Mucosa of rectum (tissue), 2 donors: ENCODE measurements around the gene CFL2.

Experiments
- H3K27ac ChIP-seq, 2 donors: one replicate each; pipeline ENCODE4 v1.7.0; 2013; ENCODE audit warnings: inconsistent platforms in 2 of 2, low read depth in 2 of 2, low read length in 2 of 2
- H3K27me3 ChIP-seq, 2 donors: one replicate each; pipeline ENCODE4 v1.7.0; 2013; ENCODE audit warnings: low read length in 2 of 2; ENCODE audit not compliant: control insufficient read depth in 2 of 2, insufficient read depth in 2 of 2
- H3K36me3 ChIP-seq, 2 donors: one replicate each; pipeline ENCODE4 v1.7.0; 2013; ENCODE audit warnings: low read length in 2 of 2; ENCODE audit not compliant: control insufficient read depth in 2 of 2, insufficient read depth in 2 of 2
- H3K4me1 ChIP-seq, 2 donors: one replicate each; pipeline ENCODE4 v1.7.0; 2013; ENCODE audit warnings: low read length in 2 of 2, mild to moderate bottlenecking in 1 of 2; ENCODE audit not compliant: control insufficient read depth in 2 of 2, insufficient read depth in 2 of 2
- H3K4me3 ChIP-seq, 2 donors: one replicate each; pipeline ENCODE4 v1.7.0; 2013; ENCODE audit warnings: low read length in 2 of 2
- H3K9ac ChIP-seq, 2 donors: one replicate each; pipeline ENCODE4 v1.7.0; 2013; ENCODE audit warnings: low read length in 2 of 2, low read depth in 1 of 2, mild to moderate bottlenecking in 1 of 2
- H3K9me3 ChIP-seq, 2 donors: one replicate each; pipeline ENCODE4 v1.7.0; 2013; ENCODE audit warnings: low read length in 2 of 2; ENCODE audit not compliant: control insufficient read depth in 2 of 2
- donor health status: healthy.
- donor health status: Normal muscosa, but diverticular disease.

Gene CFL2

GRCh38 chr14:34678735-34679134, 35.7 kb downstream of the CFL2 start:
- Histone ChIP-seq H3K9me3 (no peaks in the 10 kb centered on the region), H3K9ac (no peak overlapping the region), H3K27ac (no peak overlapping the region), H3K36me3 (no peaks in the 10 kb centered on the region), H3K27me3 (no peaks in the 10 kb centered on the region), H3K4me3 (no peak overlapping the region), H3K4me1 (no peaks in the 10 kb centered on the region)

GRCh38 chr14:34678306-34678705, 36.1 kb downstream of the CFL2 start:
- no peaks in the 10 kb centered on the region for H3K9me3 ChIP-seq
- H3K36me3 ChIP-seq, result no peaks in the 10 kb centered on the region
- no peak overlapping the region for H3K27ac ChIP-seq
- no peak overlapping the region for H3K9ac ChIP-seq
- H3K4me3 ChIP-seq, result no peak overlapping the region
- H3K4me1 ChIP-seq, result no peaks in the 10 kb centered on the region
- H3K27me3 ChIP-seq, result no peaks in the 10 kb centered on the region

- no peak overlapping the region for H3K4me3 ChIP-seq
- H3K4me1 ChIP-seq, result no peaks in the 10 kb centered on the region
- H3K27me3 ChIP-seq, result no peaks in the 10 kb centered on the region
- H3K9ac ChIP-seq, result no peak overlapping the region
- no peak overlapping the region for H3K27ac ChIP-seq
- no peaks in the 10 kb centered on the region for H3K9me3 ChIP-seq
- H3K36me3 ChIP-seq, result no peaks in the 10 kb centered on the region
Observed at GRCh38 chr14:34676516-34677211, 37.7 kb downstream of the CFL2 start.

- Histone ChIP-seq H3K9me3 (no peaks in the 10 kb centered on the region), H3K4me3 (no peak overlapping the region), H3K36me3 (no peaks in the 10 kb centered on the region), H3K9ac (no peak overlapping the region), H3K27ac (no peak overlapping the region), H3K4me1 (no peaks in the 10 kb centered on the region), H3K27me3 (no peaks in the 10 kb centered on the region)
Observed at GRCh38 chr14:34673702-34674101, 40.7 kb downstream of the CFL2 start.

- H3K4me1 ChIP-seq, result no peaks in the 10 kb centered on the region
- H3K27ac ChIP-seq, result no peak overlapping the region
- H3K9me3 ChIP-seq, result no peaks in the 10 kb centered on the region
- H3K9ac ChIP-seq, result no peak overlapping the region
- H3K36me3 ChIP-seq, result no peaks in the 10 kb centered on the region
- H3K27me3 ChIP-seq, result no peaks in the 10 kb centered on the region
- H3K4me3 ChIP-seq, result no peak overlapping the region
Observed at GRCh38 chr14:34671716-34672115, 42.7 kb downstream of the CFL2 start.

- H3K4me3 ChIP-seq, result no peak overlapping the region
- H3K9ac ChIP-seq, result no peak overlapping the region
- no peak overlapping the region for H3K27ac ChIP-seq
- no peaks in the 10 kb centered on the region for H3K27me3 ChIP-seq
- no peaks in the 10 kb centered on the region for H3K9me3 ChIP-seq
- no peaks in the 10 kb centered on the region for H3K36me3 ChIP-seq
- H3K4me1 ChIP-seq, result no peaks in the 10 kb centered on the region
Observed at GRCh38 chr14:34668111-34668510, 46.3 kb downstream of the CFL2 start.

- H3K36me3 ChIP-seq, result no peaks in the 10 kb centered on the region
- no peaks in the 10 kb centered on the region for H3K27me3 ChIP-seq
- H3K9me3 ChIP-seq, result no peaks in the 10 kb centered on the region
- no peak overlapping the region for H3K27ac ChIP-seq
- no peak overlapping the region for H3K4me3 ChIP-seq
- no peak overlapping the region for H3K9ac ChIP-seq
- no peaks in the 10 kb centered on the region for H3K4me1 ChIP-seq
Observed at GRCh38 chr14:34667007-34667406, 47.4 kb downstream of the CFL2 start.

- Histone ChIP-seq H3K4me3 (no peak overlapping the region), H3K4me1 (no peaks in the 10 kb centered on the region), H3K9ac (no peak overlapping the region)
Observed at GRCh38 chr14:34665785-34666435, 48.5 kb downstream of the CFL2 start.

GRCh38 chr14:34662561-34663088, 51.8 kb downstream of the CFL2 start:
- H3K4me1 ChIP-seq, result no peaks in the 10 kb centered on the region
- no peak overlapping the region for H3K27ac ChIP-seq
- no peak overlapping the region for H3K9ac ChIP-seq
- H3K9me3 ChIP-seq, result no peaks in the 10 kb centered on the region
- H3K4me3 ChIP-seq, result no peak overlapping the region
- H3K36me3 ChIP-seq, result no peaks in the 10 kb centered on the region
- H3K27me3 ChIP-seq, result no peaks in the 10 kb centered on the region

More at GRCh38 chr14:34665785-34666435, 48.5 kb downstream of the CFL2 start:
- H3K27ac ChIP-seq, result peak overlapping the region; percentile 5 to 43
- no peaks in the 10 kb centered on the region for H3K9me3 ChIP-seq
- H3K27me3 ChIP-seq, result no peaks in the 10 kb centered on the region
- H3K36me3 ChIP-seq, result no peaks in the 10 kb centered on the region

GRCh38 chr14:34660796-34661195, 53.6 kb downstream of the CFL2 start:
- no peak overlapping the region for H3K9ac ChIP-seq
- H3K4me3 ChIP-seq, result no peak overlapping the region

More at GRCh38 chr14:34660796-34661195, 53.6 kb downstream of the CFL2 start:
- Histone ChIP-seq H3K36me3 (no peaks in the 10 kb centered on the region), H3K4me1 (no peaks in the 10 kb centered on the region), H3K27me3 (no peaks in the 10 kb centered on the region), H3K9me3 (no peaks in the 10 kb centered on the region), H3K27ac (no peak overlapping the region)
